Inflammatory macrophage (primary cell): ENCODE data around the gene IRF2BPL.
"Not testable (repeated sequence)": the region's sequence is repeated elsewhere in the genome, so short reads cannot be mapped to it uniquely, and the experiment has no call there.

Experiments used
- DNase-seq, 2 donors: peaks; one replicate each; pipeline ENCODE4 v3.0.0-alpha.2; 2020 to 2022

The IRF2BPL gene

DNA sequence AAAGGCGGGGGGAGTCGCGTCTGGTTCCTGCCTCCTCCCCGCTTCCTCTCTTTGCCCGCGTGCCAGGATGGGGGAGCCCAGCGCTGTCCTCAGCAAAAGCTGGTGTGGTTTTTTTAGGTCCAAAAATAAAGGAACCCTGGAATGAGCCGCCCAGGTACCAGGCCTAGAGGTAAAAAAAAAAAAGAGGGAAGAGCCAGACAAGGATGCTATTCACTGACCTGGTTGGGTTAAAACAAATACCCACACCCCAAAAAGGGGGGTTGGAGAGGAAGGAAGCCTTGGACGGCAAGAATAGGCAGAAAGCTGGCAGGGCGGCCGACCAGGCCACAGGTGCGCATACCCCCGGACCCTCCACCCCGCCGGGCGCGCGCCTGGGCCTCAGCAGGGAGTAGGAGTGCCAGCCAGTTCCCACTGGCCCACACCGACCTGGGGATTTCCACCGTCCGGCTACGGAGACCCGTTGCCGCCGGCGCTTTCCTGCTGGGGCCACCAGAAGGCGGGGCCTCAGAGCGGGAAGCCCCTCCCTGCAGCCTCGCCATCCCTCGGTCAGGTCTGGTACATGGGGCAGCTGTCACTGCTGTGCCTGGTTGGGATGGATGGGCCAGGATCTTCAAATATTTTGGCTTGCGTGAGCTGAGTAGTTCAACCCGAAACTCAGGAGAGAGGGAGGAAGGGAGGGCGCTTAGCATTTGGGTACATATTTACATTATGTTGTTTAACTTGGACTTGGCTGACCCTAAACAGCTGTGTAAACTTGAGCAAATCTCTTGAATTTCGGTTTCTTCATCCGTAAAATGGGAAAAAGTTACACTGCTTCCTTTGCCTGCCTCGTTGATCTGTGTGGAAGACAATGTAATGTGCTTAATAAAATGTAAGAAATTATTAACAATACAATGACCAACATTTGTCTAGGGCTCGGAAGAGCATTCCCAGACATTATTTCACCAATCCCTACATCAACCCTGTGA, 5.4 kb upstream of the IRF2BPL start:
- DNase-seq, result peak; percentile 67 to 82

DNA sequence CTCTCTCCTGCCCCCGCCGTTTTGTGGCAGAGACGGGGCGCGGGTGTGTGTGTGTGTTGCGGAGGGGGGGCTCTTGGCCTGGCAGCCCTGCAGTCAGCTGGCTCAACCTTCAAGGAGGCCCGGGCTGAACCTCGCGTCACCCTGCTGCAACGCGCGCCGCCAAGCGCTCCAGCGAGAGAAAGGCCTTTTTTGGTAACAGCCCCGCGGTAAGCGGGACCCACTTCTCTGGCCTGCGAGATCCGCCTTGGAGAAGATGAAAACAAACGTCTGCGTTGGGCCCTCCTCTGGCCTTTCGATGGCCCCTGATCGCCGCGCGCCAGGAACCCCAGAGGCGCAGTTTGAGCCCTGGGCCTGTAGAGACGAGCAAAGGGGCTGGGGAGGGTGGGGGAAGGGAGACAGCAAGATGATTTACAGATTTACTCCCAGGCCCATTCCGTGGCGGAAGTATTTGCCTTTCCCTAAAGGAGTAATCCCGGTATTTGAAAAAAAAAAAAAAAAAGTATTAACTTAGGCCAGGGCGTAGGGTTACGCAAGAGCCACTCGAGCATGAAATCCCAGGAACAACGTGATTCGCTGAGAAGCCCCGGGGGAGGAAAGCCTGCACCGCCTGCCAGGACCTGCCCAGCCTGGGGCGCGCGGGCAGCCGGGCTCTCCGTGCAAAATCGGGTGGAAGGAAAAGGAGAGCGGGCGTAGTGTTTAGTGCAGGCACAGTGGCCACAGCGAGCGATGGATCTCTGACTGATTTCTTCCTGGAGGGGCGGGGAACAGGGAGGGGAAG, 4.5 kb upstream of the IRF2BPL start:
- DNase-seq, result peak; percentile 88 to 95

DNA sequence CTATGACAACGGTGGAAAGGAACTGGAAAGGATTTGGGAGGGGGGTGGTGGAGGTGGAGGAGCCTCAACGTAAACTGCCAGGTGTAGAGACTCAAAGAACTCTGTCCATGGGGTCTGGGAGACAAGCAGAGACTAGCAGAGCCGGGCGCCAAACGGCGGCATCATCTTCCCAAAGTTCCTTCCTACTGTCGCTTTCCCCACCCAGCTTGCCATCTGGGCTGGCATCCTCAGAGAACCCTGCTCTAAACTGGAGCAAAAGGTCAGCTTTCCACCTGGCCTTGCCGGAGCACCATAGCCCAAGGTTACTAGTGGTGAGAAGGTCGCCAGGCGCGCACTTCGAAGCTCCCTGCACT, 4.0 kb upstream of the IRF2BPL start:
- DNase-seq, result no peak

DNA sequence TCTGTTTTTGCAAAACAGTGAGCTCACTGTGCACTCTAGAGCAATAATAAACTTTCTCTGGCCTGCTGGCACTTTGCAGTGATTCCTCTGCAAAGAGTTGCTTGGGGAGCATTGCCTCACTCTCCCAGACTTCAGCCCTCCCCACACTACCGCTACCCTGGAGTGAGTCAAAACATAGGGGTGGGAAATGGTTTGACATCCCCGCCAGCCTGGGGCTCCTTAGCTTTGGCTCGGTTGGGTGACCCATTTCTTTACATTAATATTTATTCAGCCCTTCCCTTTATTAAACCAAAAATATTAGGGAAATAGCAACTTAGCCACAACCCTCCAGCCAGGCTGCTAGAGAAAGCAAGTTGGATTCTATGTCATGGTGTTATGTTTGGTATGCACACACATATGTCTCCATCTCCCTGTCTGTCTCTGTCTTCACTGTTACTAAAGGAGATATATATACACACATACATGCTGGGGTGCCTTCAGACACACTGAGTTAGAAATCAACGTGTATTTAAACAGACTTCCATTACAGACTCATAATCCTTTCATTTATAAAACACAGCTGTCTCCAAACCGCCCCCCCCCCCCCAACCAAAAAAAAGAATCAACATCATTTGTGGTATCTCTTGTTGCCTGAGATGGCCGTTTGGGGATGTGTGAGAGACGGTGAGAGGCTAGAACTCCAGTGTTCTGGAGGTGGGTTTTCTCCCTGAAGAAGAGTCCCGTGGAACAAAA, 3.4 kb upstream of the IRF2BPL start:
- peak; percentile 39 to 60 for DNase-seq

DNA sequence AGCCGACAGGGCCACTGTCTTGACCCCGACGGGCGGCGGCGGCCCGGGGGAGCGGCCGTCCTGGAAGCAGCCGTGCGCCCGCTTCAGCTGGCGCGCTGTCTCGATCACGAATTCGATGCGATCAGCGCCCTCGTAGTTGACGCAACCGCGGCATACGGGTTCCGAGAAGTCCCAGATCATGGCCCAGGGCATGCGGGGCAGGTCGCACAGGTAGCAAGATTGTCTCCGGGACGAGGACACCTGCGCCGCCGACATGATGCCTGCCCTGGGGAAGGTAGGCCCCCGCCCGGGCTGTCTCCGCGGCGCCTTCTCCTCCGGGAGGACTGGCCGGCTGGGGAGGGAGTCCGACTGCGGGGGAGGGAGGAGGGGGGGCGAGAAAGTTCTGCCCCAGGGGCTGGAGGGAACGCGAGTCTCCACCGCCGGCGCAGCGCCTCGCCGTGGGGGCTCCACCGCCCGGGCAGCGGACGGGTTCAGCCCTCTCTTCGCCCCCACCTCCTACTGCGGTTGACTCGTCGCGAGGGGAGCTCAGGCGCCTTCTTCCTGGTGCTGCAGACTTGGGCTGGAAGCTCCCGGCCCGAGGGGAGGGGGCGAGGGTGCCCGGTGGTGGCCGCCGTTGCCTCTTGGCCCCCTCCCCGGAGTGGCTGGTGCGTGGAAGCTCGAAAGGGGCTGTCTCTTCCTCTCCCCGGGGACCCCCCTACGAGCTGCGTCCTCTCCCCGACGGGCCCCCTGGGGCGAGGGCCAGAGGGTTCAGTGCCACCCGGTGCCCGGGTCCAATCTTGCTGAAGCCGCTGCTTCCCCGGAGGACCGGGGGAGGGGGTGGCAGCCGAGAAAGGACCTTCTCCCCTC, 747 bp downstream of the IRF2BPL start:
- DNase-seq, result peak; percentile 41 to 73

DNA sequence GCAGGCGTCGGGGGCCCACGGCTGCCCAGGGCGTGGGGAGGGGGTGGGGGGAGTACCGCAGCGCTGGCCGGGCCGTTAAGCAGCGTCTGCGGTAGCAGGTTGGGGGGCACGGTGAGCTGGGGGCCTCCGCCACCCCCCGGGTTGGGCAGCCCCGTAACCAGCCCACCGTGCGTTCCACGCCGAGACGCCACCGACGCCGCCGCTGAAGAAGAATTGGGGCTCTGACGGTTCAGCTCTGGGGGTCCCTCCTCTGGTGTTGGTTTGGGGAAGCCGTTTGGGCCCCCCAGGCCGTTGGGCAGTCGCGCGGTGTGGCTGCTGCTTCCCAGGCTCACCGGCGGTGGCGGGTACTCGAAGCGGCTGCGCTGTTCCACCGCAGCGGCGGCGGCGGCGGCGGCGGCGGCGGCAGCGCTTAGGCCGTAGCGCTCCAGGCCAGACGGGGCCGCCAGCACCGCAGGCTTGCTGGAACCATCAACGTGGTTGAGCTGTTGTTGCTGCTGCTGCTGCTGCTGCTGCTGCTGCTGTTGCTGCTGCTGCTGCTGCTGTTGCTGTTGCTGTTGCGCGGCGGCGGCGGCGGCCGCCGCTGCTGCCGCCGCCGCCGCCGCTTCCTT, 1.5 kb downstream of the IRF2BPL start:
- DNase-seq, result peak; percentile 42 to 57

DNA sequence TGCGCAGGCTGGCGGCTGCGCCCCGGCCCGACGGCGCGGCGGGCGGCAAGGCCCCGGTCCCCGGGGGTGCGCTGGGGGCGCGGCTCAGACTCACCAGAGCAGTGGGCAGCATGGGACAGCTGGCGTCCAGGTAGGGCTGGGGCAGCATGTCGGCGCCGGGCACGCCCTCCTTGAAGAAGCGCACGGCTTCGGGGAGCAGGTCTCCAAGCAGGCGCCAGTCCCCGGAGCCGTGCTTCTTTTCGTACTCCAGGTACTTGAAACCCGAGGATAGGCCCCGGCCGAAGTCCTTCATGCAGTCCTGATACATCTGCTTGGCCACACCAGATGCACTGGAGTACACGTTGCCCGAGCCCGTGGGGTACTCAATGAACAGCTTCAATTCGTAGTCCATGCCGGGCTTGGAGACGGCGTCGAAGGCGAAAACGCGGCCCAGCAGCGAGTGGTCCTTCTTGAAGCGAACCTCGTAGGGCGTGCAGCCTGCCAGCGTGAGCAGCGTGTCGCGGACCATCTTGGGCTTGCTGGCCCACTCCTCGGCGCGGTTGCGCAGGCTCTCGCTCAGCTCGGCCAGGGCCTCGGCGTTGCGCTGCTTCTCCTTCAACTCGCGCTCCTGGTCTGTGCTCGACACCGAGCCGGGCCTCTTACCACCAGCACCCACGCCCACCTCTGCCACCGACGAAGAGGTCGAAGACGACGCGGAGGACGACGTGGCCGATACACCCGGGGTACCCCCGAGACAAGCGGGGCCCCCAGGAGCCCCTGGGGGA, 2.2 kb downstream of the IRF2BPL start:
- DNase-seq, result no peak

DNA sequence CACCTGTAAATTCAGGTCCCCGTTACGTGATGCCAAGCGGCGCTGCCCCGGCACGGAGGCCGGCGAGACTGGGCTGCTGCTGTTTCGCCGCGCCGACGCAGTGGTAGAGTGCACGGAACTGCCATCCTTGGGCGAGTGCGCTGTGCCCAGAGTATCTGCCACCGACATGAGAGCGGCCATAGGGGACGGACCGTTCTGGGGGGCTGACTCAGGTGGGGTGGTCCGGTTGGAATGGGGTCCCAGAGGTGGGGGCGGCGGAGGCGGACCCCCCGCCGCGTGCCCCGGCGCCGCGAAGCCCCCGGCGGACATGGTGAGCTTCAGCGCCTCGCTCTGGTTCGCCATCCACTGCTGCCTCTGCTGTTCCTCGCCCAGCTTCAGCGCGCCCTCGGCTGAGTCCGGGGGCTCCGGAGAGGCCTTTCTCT, 2.8 kb downstream of the IRF2BPL start:
- DNase-seq, result no peak

DNA sequence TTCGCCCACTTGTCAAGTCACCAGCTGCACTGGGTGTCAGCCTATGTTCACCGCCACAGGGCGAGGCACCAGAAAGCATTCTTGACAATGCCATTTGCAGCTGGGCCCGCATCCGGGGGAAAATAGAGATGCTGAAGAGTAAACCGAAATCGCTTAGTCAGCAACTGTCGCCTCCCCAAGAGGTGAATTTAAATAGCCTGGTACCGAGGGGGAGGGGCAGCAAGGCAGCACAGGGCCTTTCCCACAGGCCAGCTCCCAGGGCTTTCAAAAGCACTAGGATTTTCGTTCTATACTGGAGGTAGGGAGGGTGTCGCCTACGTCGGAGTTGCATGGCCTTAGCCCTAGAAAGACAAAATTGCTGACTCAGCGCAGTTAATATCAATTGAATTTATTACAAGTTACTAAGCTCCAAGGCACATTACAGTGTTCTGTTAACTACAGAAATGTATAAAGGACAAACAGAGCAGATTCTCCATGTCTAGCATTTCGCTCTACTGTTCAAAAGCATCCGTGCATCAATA, 4.3 kb downstream of the IRF2BPL start:
- no peak for DNase-seq

DNA sequence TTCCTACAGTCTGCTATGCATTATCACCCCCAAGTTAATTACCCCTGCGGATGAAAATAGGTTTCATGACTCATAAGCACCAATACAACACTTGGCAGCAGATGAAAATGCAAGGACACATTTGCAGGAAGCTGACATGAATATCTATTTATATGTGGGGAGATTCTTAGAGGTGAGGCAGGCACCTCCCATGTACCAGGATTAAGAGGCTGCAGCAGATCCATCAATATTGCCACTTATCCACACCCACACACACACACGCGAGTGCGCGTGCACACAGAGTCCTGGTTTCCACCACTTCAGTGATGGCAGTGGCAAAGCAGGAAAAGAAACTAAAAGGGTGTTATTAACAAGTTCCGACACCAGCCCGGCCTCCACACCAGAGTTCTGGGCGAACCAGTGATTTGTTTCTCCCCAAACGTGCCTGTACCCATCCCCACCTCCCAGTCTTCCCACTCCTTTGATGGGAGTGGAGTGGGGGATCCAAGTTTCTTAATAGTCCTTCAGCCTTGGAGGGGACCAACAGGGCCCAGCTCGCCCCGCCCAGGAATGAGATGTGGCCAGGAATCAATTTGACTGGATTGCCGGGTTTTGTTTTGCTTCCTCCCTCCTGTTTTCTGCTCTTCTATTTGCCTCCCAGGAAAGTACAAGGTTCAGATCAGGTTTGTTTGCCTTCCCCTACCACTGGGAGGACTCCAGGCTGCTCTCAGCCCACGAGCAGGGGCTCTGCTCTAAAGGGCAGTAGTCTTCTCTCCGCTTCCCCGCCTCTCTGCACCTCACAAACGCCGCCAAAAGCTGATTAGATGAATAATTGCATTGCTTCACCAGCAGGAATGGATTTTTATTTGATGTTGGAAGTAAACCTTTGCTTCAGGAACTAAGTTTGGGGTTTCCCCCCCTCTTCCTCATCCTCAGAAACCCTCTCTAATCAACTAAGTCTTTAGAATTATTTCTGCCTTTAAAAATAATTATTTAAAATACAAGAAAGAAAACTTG, 5.2 kb downstream of the IRF2BPL start:
- no peak for DNase-seq

DNA sequence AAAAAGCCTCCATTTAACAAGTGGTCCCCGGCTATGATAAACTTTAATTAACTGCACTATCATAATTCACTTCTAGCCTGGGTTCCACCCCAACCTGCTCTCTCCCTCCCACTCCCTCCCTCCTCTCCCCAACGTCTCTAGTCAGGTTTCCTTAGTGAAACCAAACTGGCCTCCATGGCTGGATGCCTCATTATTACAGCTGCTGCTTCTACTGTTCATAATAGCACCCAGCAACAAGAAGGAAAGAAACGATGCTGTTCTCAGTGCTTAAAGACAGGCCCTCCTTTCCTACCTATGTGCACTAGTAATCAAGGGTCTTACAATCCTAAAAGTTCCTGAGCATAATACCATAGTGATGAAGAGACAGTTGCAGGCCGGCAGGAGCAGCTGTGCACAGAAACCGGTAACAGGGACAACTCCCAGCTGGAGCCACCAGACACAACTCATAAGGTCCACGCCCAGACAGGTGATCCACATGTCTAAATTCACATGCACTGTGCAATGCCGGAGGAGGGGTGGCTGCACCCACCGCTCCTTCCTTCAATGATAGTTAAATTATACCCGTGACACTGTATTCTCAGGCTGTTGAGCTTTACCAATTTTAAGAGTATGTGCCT, 6.2 kb downstream of the IRF2BPL start:
- DNase-seq, result no peak

DNA sequence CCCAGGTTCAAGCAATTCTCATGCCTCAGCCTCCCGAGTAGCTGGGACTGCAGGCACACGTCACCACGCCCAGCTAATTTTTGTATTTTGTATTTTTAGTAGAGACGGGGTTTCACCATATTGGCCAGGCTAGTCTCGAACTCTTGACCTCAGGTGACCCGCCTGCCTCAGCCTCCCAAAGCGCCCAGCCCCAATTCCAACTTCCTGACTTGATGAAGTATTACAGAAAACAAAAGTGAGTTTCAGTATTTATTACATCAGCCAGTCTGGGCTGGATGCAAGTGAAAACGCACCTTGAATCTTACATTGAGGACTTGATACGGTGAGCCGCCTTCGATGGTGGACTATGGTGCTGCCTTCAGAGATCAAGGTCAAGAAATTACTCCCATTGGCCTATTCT, 7.1 kb downstream of the IRF2BPL start:
- DNase-seq, result not testable (repeated sequence)

DNA sequence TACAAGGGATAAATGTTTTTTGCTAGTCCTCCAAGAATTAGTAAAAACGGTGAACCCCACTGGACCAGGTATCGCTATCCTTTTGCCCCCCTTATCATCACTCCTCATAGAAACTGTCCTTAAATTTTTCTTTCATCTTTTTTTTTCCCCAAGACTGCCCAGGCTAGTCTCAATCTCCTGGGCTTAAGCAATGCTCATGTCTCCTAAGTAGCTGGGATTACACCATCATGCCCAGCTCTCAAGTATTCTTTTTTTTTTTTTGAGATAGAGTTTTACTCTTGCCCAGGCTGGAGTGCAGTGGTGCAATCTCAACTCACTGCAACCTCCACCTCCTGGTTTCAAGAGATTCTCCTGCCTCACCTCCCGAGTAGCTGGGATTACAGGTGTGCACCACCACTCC, 9.7 kb downstream of the IRF2BPL start:
- DNase-seq, result peak in 1 of 2 donors; percentile 27

DNA sequence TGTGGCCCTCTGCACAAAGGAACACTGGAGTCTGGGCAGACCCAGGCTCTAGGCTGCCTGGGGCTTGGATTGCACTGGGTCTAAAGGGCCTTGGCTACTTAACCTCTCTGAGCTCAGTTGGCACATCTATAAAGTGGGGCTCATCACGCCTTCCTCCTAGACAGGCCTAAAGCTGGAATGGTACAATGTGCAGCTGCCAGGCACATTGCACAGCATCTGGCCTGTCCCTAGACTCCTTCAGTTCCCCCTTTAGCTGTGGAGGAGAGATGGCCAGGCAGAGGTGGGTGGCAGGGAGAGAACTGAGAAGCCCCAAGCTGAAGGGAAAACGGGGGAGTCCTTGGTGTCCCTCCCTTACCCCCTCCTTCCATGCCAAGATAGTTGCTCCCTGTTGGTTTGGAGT, 10.8 kb downstream of the IRF2BPL start:
- peak in 1 of 2 donors; percentile 45 for DNase-seq

DNA sequence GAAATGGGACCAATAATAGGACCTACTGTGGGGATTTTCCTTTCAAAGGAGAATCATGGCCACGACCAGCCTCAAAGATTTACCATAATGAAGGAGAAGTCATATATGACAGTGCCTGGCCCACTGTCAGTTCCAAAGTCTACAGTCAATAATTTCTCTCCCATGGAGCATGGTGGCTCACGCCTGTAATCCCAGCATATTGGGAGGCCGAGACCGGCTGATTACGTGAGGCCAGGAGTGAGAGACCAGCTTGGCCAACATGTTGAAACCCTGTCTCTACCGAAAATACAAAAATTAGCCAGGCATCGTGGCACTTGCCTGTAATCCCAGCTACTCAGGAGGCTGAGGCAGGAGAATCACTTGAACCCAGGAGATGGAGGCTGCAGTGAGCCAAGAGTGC, 13.8 kb downstream of the IRF2BPL start:
- DNase-seq, result no peak

DNA sequence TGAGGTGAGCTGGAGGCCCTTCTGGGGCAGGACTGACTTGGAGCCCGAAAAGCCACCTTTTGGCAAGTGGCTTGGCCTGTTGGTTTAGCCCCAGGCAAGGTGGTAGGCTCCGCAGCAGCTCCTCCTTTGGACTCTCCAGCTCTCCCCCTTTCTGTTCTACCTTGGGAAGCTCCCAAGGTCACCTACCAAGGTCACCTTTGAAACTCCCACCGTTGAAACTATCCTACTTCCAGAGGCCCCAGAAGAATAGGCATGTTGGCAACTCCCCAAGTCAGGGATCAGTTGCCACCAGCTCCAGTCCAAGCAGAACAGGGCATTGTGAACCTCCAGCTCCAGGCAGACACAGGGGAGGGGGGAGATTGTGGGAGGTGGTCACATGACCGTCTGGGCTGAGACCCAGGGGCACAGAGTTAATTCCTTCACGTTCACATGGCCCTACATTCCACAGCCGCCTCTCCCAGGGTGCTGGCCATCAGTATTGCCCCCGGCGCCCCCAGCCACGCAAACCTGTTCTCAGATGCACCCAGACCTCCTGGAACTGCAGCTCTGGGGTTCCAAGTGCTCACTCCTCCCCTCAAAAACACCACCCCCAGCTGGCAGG, 14.4 kb downstream of the IRF2BPL start:
- no peak for DNase-seq

DNA sequence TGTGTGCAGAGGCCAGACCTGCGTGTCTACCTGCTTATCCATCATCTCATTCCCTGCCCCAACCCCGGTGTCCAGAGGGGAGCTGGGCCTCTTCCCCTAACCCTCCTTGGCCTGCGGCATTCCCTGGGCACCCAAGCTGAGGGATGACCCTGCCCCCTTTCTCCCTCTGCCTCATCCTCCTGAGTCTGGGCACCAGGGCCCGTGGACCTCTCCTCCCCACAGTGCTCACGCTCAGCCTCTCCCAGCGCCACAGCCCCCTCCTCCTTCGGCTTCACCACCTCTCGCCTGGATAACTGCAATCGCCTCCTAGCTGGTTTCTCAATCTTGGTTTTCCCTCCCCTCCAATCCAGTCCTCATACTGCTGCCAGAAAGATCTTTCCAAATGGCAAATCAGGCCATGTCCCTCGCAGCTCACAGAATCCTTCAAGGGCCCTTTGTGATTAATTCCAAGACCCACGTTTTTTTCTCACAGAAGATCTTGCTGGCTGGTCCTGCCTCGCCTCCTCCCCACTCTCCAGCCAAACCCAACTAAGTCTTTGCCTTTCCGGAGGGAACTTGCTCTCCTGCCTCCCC, 16.2 kb downstream of the IRF2BPL start:
- no peak for DNase-seq

DNA sequence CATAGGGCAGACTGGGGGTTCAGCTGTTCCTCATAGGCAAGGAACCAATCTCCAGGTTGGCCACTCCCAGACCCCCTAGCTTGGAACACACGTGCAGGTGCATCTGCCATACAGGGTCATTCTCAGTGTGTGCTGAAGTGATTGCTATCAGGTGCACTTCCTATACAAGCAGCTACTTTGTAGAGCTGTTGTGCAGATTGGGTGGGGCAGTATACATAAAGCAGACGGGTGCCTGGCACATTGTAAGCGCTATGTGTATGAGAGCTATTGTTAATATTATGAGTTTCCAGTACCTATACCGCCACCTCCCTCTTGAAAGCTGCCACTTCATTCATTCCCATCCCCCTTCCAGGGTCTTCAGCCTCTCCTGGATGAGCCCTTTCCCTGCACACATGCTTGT, 17.3 kb downstream of the IRF2BPL start:
- no peak for DNase-seq
